ENCODE results near the gene RANBP9. TPM values are rescaled to one million over a fixed set of nuclear protein-coding genes. Genes with fewer than 3 reads are reported as not detected.

Gene RANBP9
- total and polyA plus RNA-seq, 2 experiments from 2014 or later: 24.2 to 36.1 TPM

- Histone ChIP-seq H2AFZ (no peak overlapping the region), H3K27ac (no peak overlapping the region), H3K9me2 (replicated peaks; ENCODE audit: insufficient read depth) (no peaks in the 10 kb centered on the region), H3K4me2 (no peak overlapping the region), H4K20me1 (ENCODE audit: insufficient read depth, poor library complexity, severe bottlenecking) (peaks cover 39% of the 10 kb centered on the region), H3K27me3 (no peaks in the 10 kb centered on the region), H3K36me3 (replicated peaks; ENCODE audit: insufficient read depth, low read depth) (no peaks in the 10 kb centered on the region), H3K4me1 (ENCODE audit: insufficient read depth) (no peaks in the 10 kb centered on the region), H3K79me2 (peaks cover 100% of the 10 kb centered on the region), H3K4me3 (no peak overlapping the region), H3K9me3 (ENCODE audit: low read depth) (no peaks in the 10 kb centered on the region)
- 84% methylated on average over 2 of the region's 2 CpGs for WGBS (ENCODE audit: low lambda C conversion rate, missing lambda C conversion rate)
- TF ChIP-seq EZH2phosphoT487 (IDR thresholded peaks at IDR 0.05; ENCODE audit: low read depth, severe bottlenecking, unreplicated experiment): no peak
- TF ChIP-seq, protein P1, sequence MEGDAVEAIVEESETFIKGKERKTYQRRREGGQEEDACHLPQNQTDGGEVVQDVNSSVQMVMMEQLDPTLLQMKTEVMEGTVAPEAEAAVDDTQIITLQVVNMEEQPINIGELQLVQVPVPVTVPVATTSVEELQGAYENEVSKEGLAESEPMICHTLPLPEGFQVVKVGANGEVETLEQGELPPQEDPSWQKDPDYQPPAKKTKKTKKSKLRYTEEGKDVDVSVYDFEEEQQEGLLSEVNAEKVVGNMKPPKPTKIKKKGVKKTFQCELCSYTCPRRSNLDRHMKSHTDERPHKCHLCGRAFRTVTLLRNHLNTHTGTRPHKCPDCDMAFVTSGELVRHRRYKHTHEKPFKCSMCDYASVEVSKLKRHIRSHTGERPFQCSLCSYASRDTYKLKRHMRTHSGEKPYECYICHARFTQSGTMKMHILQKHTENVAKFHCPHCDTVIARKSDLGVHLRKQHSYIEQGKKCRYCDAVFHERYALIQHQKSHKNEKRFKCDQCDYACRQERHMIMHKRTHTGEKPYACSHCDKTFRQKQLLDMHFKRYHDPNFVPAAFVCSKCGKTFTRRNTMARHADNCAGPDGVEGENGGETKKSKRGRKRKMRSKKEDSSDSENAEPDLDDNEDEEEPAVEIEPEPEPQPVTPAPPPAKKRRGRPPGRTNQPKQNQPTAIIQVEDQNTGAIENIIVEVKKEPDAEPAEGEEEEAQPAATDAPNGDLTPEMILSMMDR (IDR thresholded peaks at IDR 0.05; ENCODE audit: poor library complexity): no peak
- TF ChIP-seq EZH2 (IDR thresholded peaks at IDR 0.05; ENCODE audit: borderline replicate concordance): no peak
- no peak for DNase-seq (ENCODE audit: low spot score)
These were observed 43.2 kb downstream of the RANBP9 start for GRCh38 chr6:13668291-13668928.

- TF ChIP-seq, protein P1 (IDR thresholded peaks at IDR 0.05; ENCODE audit: poor library complexity): no peak
- TF ChIP-seq EZH2phosphoT487 (IDR thresholded peaks at IDR 0.05; ENCODE audit: low read depth, severe bottlenecking, unreplicated experiment): no peak
- no peak for TF ChIP-seq EZH2 (IDR thresholded peaks at IDR 0.05; ENCODE audit: borderline replicate concordance)
- no peaks in the 10 kb centered on the region for H3K9me3 ChIP-seq (ENCODE audit: low read depth)
- no peaks in the 10 kb centered on the region for H3K36me3 ChIP-seq (replicated peaks; ENCODE audit: insufficient read depth, low read depth)
- no peak overlapping the region for H3K27ac ChIP-seq
- no peak overlapping the region for H3K4me3 ChIP-seq
- DNase-seq (ENCODE audit: low spot score): no peak
- H4K20me1 ChIP-seq (ENCODE audit: insufficient read depth, poor library complexity, severe bottlenecking): peaks cover 45% of the 10 kb centered on the region
- H3K27me3 ChIP-seq: no peaks in the 10 kb centered on the region
- no peaks in the 10 kb centered on the region for H3K4me1 ChIP-seq (ENCODE audit: insufficient read depth)
- H3K4me2 ChIP-seq: no peak overlapping the region
- H3K79me2 ChIP-seq: peaks cover 100% of the 10 kb centered on the region
- no peaks in the 10 kb centered on the region for H3K9me2 ChIP-seq (replicated peaks; ENCODE audit: insufficient read depth)
- no peak overlapping the region for H2AFZ ChIP-seq
- WGBS (ENCODE audit: low lambda C conversion rate, missing lambda C conversion rate): 100% methylated on average over 2 of the region's 2 CpGs
These were observed 44.0 kb downstream of the RANBP9 start for GRCh38 chr6:13667655-13668054.

GRCh38 chr6:13666194-13667105 lies 45.2 kb downstream of the RANBP9 start:
- no peak for DNase-seq (ENCODE audit: low spot score)

More at GRCh38 chr6:13666194-13667105, 45.2 kb downstream of the RANBP9 start:
- TF ChIP-seq EZH2 (IDR thresholded peaks at IDR 0.05; ENCODE audit: borderline replicate concordance) (no peak), EZH2phosphoT487 (IDR thresholded peaks at IDR 0.05; ENCODE audit: low read depth, severe bottlenecking, unreplicated experiment) (no peak)
- TF ChIP-seq, protein P1 (IDR thresholded peaks at IDR 0.05; ENCODE audit: poor library complexity): no peak
- H3K27me3 ChIP-seq: no peaks in the 10 kb centered on the region
- no peaks in the 10 kb centered on the region for H3K9me2 ChIP-seq (replicated peaks; ENCODE audit: insufficient read depth)
- no peak overlapping the region for H2AFZ ChIP-seq
- H3K4me3 ChIP-seq: no peak overlapping the region
- 77% methylated on average over 8 of the region's 8 CpGs for WGBS (ENCODE audit: low lambda C conversion rate, missing lambda C conversion rate)
- no peak overlapping the region for H3K27ac ChIP-seq
- no peak overlapping the region for H3K4me2 ChIP-seq
- H3K79me2 ChIP-seq: peaks cover 100% of the 10 kb centered on the region
- no peaks in the 10 kb centered on the region for H3K4me1 ChIP-seq (ENCODE audit: insufficient read depth)
- H3K36me3 ChIP-seq (replicated peaks; ENCODE audit: insufficient read depth, low read depth): no peaks in the 10 kb centered on the region
- H4K20me1 ChIP-seq (ENCODE audit: insufficient read depth, poor library complexity, severe bottlenecking): peaks cover 52% of the 10 kb centered on the region
- no peaks in the 10 kb centered on the region for H3K9me3 ChIP-seq (ENCODE audit: low read depth)

All from hepatocyte (in vitro differentiated cells).